ENCODE measurements around the gene AIG1. TPM values are rescaled to one million over a fixed set of nuclear protein-coding genes. Genes with fewer than 3 reads are reported as not detected.

AIG1 gene
- total RNA-seq, 2 donors from 2014 or later: 32.9 to 53.6 TPM

DNA sequence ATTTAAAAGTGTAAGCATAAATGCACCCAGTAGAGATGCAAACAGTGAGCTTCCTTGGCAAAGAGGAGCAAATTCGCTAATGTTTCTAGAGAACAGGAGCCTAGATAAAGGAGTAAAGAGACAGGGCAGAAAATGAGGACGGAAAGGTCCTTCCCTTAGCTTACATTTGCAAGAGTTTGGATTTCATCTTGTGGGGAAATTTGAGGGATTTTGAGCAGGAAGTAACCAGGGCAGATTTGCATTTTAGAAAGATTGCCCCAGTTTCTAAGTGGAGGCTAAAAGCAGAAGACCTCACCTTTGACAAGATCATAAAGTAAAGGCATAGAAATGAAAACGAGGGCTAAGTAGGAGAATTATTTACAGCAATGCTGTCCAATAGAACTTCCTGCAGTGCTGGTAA lies 309.3 kb downstream of the AIG1 start:
- H3K36me3 ChIP-seq: no peaks in the 10 kb centered on the region
- no peak overlapping the region for H3K4me3 ChIP-seq
- H3K27ac ChIP-seq: no peak overlapping the region
- ATAC-seq (ENCODE audit: insufficient number of reproducible peaks, low FRiP score, low read depth) (no peak), DNase-seq (ENCODE audit: low spot score) (no peak)
- H3K4me1 ChIP-seq (ENCODE audit: control insufficient read depth in 1 of 2, low read depth in 2 of 2): no peaks in the 10 kb centered on the region
- no peak for TF ChIP-seq CTCF (IDR thresholded peaks at IDR 0.05)
- no peaks in the 10 kb centered on the region for H3K9me3 ChIP-seq
- no peaks in the 10 kb centered on the region for H3K27me3 ChIP-seq (replicated peaks; ENCODE audit: insufficient read depth)

DNA sequence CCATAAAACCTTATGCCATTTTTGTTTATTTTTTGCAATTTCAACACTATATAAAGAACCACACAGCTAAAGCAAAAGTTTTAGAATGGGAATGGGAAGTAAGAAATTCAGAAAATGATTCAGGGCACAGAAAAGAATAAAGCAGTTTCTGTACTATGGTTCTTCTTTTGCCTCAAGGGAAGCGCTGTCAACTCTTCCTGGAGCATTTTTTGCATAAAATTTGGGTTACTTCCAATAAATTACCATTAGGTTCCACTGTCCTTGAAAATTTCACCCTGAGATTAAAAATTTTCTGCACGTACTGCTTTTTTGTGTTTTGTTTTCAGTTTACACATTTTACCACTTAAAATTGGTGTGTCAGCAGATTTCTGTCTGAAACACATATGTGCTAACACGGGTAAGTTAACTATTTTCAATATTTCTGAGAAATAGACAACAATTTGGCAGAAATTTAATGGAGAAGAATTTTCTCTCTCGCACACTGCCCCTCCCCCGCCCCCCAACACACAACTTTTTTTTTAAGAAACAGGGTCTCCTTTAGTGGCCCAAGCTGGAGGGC lies 310.2 kb downstream of the AIG1 start:
- H3K27me3 ChIP-seq (replicated peaks; ENCODE audit: insufficient read depth): no peaks in the 10 kb centered on the region
- DNase-seq (ENCODE audit: low spot score) (no peak), ATAC-seq (ENCODE audit: insufficient number of reproducible peaks, low FRiP score, low read depth) (no peak)
- no peaks in the 10 kb centered on the region for H3K4me1 ChIP-seq (ENCODE audit: control insufficient read depth in 1 of 2, low read depth in 2 of 2)
- no peaks in the 10 kb centered on the region for H3K9me3 ChIP-seq
- no peak for TF ChIP-seq CTCF (IDR thresholded peaks at IDR 0.05)
- H3K27ac ChIP-seq: no peak overlapping the region
- no peak overlapping the region for H3K4me3 ChIP-seq
- H3K36me3 ChIP-seq: no peaks in the 10 kb centered on the region

- H3K27ac ChIP-seq: no peak overlapping the region
- no peaks in the 10 kb centered on the region for H3K27me3 ChIP-seq (replicated peaks; ENCODE audit: insufficient read depth)
- H3K9me3 ChIP-seq: no peaks in the 10 kb centered on the region
- no peak for TF ChIP-seq CTCF (IDR thresholded peaks at IDR 0.05)
- H3K36me3 ChIP-seq: no peaks in the 10 kb centered on the region
- ATAC-seq (ENCODE audit: insufficient number of reproducible peaks, low FRiP score, low read depth) (no peak), DNase-seq (ENCODE audit: low spot score) (no peak)
- H3K4me1 ChIP-seq (ENCODE audit: control insufficient read depth in 1 of 2, low read depth in 2 of 2): no peaks in the 10 kb centered on the region
- H3K4me3 ChIP-seq: no peak overlapping the region
These were observed 311.7 kb downstream of the AIG1 start for GRCh38 chr6:143372199-143372882.

- ATAC-seq (ENCODE audit: insufficient number of reproducible peaks, low FRiP score, low read depth): no peak
- Histone ChIP-seq H3K36me3 (no peaks in the 10 kb centered on the region), H3K4me1 (ENCODE audit: control insufficient read depth in 1 of 2, low read depth in 2 of 2) (no peaks in the 10 kb centered on the region), H3K27me3 (replicated peaks; ENCODE audit: insufficient read depth) (no peaks in the 10 kb centered on the region), H3K9me3 (no peaks in the 10 kb centered on the region), H3K4me3 (no peak overlapping the region), H3K27ac (no peak overlapping the region)
- DNase-seq (ENCODE audit: low spot score): no peak
- TF ChIP-seq CTCF (IDR thresholded peaks at IDR 0.05): no peak
These were observed 313.3 kb downstream of the AIG1 start for GRCh38 chr6:143374014-143374413.

DNA sequence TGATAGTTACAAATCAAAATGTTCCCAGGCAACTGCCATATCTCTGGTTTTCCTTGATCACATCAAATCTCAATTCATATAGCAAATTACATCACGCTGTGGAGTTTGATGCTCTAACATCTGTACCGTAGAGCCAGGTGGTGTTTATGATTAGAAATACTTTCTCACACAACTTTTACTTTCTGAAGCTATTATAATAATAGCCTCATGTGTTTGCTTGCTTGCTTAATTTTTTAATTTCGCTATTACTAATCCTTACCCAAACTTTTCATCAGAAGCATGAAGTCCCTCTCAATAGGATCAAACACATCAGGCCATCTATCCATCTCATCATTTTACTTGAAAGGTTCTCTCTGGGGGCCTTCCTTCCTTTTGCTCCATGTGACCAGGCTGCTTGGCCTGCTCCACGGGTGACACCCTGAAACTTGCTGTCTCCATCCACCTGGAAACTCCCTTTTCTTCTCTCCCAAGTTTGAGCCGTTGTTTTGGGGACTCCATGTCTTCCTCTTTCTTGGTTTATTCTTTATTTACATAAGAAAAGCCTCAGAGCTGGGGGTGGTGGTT lies 314.4 kb downstream of the AIG1 start:
- Histone ChIP-seq H3K27ac (no peak overlapping the region), H3K4me1 (ENCODE audit: control insufficient read depth in 1 of 2, low read depth in 2 of 2) (no peaks in the 10 kb centered on the region), H3K36me3 (no peaks in the 10 kb centered on the region), H3K4me3 (no peak overlapping the region), H3K27me3 (replicated peaks; ENCODE audit: insufficient read depth) (no peaks in the 10 kb centered on the region), H3K9me3 (no peaks in the 10 kb centered on the region)
- no peak for DNase-seq (ENCODE audit: low spot score)
- no peak for ATAC-seq (ENCODE audit: insufficient number of reproducible peaks, low FRiP score, low read depth)
- no peak for TF ChIP-seq CTCF (IDR thresholded peaks at IDR 0.05)

All from thoracic aorta (tissue), 2 donors.